Mammary epithelial cell (primary cell): ENCODE data around the gene NLRP6.

Source experiments
- EZH2 ChIP-seq: IDR thresholded peaks from 2 replicates; pipeline ENCODE4 v1.6.1; 2012; ENCODE audit warnings: low read length, inconsistent platforms, borderline replicate concordance
- TF ChIP-seq, protein P1 (sequence below), 2 donors: IDR thresholded peaks in 1 of 2; conservative IDR thresholded peaks in 1 of 2; 2 replicates each; pipeline ENCODE4 v1.5.1; 2011 to 2012; ENCODE audit warnings: inconsistent platforms in 2 of 2, low read length in 2 of 2, mild to moderate bottlenecking in 2 of 2, control low read depth in 1 of 2, low read depth in 1 of 2; ENCODE audit not compliant: insufficient read depth in 1 of 2; ENCODE audit errors: extremely low read depth in 1 of 2

DNA sequence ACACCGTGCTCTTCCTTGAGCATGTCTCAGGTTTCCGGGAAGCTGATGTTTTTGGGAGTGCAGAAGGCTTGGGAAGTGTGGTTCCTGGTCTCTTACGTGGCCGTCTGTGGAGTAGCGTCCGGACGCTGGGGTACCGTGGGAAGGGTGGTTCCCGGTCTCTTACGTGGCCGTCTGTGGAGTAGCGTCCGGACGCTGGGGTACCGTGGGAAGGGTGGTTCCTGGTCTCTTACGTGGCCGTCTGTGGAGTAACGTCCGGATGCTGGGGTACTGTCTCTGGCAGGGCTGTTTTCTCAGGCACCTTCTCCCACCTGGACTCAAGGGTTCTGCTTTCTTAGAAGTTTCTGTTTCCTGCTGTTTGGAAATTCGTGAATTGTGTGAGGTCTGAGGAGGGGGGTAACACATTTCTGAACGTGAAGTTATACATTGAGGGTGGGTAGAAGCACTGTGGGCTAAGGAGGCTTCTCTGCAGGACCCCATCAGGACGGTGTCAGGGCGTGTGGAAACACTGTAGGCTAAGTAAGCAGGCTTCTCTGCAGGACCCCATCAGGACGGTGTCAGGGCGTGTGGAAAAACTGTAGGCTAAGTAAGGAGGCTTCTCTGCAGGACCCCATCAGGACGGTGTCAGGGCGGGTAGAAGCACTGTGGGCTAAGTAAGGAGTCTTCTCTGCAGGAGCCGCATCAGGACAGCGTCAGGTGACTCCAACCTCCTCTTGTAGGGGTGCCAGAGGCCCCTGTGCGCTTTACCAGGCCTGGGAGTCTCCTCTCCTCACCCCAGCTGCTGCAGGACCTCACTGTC lies 47.8 kb downstream of the NLRP6 start:
- TF ChIP-seq, protein P1, sequence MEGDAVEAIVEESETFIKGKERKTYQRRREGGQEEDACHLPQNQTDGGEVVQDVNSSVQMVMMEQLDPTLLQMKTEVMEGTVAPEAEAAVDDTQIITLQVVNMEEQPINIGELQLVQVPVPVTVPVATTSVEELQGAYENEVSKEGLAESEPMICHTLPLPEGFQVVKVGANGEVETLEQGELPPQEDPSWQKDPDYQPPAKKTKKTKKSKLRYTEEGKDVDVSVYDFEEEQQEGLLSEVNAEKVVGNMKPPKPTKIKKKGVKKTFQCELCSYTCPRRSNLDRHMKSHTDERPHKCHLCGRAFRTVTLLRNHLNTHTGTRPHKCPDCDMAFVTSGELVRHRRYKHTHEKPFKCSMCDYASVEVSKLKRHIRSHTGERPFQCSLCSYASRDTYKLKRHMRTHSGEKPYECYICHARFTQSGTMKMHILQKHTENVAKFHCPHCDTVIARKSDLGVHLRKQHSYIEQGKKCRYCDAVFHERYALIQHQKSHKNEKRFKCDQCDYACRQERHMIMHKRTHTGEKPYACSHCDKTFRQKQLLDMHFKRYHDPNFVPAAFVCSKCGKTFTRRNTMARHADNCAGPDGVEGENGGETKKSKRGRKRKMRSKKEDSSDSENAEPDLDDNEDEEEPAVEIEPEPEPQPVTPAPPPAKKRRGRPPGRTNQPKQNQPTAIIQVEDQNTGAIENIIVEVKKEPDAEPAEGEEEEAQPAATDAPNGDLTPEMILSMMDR (conservative IDR thresholded peaks at IDR 0.05 in 1 of 2, IDR thresholded peaks at IDR 0.05 in 1 of 2; ENCODE audit: extremely low read depth in 1 of 2, insufficient read depth in 1 of 2, low read depth in 1 of 2, low read length in 2 of 2), result no peak
- no peak for TF ChIP-seq EZH2
